Measurements from ENCODE around the gene GDF11. TPM values are rescaled to one million over a fixed set of nuclear protein-coding genes. Genes with fewer than 3 reads are reported as not detected.

GDF11 gene
- total and polyA plus RNA-seq, 2 of the 8 experiments (the other 6 are each of a cell fraction or from before 2014, with no cell fraction given), result 12.1 to 15.1 TPM

DNA sequence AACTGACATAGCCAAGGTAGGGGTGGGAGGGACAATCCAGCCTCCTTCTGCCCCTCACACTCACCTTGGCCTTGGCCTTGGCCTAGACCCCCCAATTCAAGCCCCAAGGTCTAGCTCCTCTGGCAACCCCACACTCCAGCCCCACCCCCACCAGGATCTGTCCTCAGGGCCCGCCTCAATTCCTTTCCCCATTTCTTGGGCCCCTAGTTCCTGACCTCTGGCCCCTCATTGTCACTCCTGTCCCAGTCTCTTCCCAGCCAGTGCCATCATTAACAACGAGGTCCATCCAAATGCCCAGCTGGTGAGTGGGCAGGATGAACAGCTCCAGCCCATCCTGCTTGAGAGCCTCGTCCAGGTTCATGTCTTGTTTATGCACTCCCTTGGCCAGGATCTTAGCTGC is 6.8 kb upstream of the GDF11 start (continued):
- no peak for TF ChIP-seq EP300 (IDR thresholded peaks at IDR 0.05; ENCODE audit: borderline replicate concordance in 1 of 2, low read depth in 2 of 2, low read length in 2 of 2)

Measured in H1 (cell line).